ENCODE measurements around the gene LIX1. TPM values are rescaled to one million over a fixed set of nuclear protein-coding genes. Genes with fewer than 3 reads are reported as not detected.

Gene LIX1
- total RNA-seq, 1 donor from 2014 or later, result not detected

DNA sequence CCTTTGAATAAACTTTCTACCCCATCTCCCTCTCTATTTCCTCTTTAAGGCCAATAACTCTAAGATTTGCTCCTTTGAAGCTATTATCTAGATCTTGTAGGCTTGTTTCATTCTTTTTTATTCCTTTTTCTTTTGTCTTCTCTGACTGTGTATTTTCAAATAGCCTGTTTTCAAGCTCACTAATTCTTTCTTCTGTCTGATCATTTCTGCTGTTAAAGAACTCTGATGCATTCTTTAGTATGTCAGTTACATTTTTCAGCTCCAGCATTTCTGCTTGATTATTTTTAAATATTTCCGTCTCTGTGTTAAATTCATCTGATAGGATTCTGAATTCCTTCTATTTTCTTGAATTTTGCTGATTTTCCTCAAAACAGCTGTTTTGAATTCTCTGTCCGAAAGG, 15.3 kb upstream of the LIX1 start:
- intact Hi-C loops (cut with micrococcal nuclease), result no loop called here
- Histone ChIP-seq H3K27me3 (ENCODE audit: low read depth) (no peaks in the 10 kb centered on the region), H3K36me3 (peaks cover 24% of the 10 kb centered on the region), H3K27ac (replicated peaks) (no peak overlapping the region), H3K9me3 (replicated peaks) (peaks cover 22% of the 10 kb centered on the region), H3K4me3 (no peak overlapping the region), H3K4me1 (no peaks in the 10 kb centered on the region)
- DNase-seq, result no peak
- TF ChIP-seq, protein P1, sequence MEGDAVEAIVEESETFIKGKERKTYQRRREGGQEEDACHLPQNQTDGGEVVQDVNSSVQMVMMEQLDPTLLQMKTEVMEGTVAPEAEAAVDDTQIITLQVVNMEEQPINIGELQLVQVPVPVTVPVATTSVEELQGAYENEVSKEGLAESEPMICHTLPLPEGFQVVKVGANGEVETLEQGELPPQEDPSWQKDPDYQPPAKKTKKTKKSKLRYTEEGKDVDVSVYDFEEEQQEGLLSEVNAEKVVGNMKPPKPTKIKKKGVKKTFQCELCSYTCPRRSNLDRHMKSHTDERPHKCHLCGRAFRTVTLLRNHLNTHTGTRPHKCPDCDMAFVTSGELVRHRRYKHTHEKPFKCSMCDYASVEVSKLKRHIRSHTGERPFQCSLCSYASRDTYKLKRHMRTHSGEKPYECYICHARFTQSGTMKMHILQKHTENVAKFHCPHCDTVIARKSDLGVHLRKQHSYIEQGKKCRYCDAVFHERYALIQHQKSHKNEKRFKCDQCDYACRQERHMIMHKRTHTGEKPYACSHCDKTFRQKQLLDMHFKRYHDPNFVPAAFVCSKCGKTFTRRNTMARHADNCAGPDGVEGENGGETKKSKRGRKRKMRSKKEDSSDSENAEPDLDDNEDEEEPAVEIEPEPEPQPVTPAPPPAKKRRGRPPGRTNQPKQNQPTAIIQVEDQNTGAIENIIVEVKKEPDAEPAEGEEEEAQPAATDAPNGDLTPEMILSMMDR (IDR thresholded peaks at IDR 0.05; ENCODE audit: borderline replicate concordance), result no peak

DNA sequence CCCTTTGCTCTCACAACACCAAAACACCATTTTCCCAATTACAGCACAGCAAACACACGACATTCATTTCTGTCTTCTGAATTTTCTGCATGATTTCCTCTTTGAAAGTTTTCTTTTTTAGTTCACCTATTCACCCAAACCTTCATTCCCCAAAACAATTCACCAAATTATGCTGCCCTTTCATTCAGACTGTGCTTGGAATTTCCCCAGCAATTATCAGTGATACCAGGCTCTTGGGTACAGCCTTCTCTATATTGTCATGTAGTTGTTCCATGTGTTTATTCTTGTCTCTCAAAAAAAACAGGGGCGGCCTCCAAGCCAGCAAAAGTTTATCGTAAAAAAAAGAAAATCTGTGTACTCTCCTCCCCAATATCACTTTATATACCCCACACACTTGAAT, 9.0 kb upstream of the LIX1 start:
- DNase-seq, result no peak
- Histone ChIP-seq H3K27ac (replicated peaks) (no peak overlapping the region), H3K4me1 (no peaks in the 10 kb centered on the region), H3K9me3 (replicated peaks) (no peaks in the 10 kb centered on the region), H3K36me3 (no peaks in the 10 kb centered on the region), H3K4me3 (no peak overlapping the region), H3K27me3 (ENCODE audit: low read depth) (no peaks in the 10 kb centered on the region)
- TF ChIP-seq, protein P1 (IDR thresholded peaks at IDR 0.05; ENCODE audit: borderline replicate concordance), result no peak
- intact Hi-C loops (cut with micrococcal nuclease), result no loop called here

DNA sequence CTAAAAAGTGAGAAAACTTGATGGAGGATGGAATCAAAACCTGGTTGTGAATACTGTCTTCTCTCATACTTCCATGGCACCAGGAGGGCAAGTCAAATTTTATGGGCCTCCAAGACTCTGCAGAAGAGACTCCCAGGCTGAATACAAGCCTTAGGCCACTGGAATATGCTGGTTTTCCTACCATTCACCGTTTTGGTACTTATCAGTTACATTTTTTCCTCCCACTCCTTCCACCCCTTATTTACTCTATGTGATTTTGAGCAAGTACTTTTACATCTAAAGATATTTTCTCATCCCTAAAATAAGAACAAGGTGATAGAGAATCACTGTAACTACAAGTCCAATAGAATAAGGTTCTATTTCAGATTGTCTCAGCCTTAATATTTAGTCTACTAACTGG, 8.0 kb upstream of the LIX1 start:
- TF ChIP-seq, protein P1 (IDR thresholded peaks at IDR 0.05; ENCODE audit: borderline replicate concordance), result no peak
- H3K4me3 ChIP-seq, result no peak overlapping the region
- no peak overlapping the region for H3K27ac ChIP-seq (replicated peaks)
- no peaks in the 10 kb centered on the region for H3K27me3 ChIP-seq (ENCODE audit: low read depth)
- H3K9me3 ChIP-seq (replicated peaks), result no peaks in the 10 kb centered on the region
- no peaks in the 10 kb centered on the region for H3K4me1 ChIP-seq
- intact Hi-C loops (cut with micrococcal nuclease), result no loop called here
- DNase-seq, result no peak
- no peaks in the 10 kb centered on the region for H3K36me3 ChIP-seq

DNA sequence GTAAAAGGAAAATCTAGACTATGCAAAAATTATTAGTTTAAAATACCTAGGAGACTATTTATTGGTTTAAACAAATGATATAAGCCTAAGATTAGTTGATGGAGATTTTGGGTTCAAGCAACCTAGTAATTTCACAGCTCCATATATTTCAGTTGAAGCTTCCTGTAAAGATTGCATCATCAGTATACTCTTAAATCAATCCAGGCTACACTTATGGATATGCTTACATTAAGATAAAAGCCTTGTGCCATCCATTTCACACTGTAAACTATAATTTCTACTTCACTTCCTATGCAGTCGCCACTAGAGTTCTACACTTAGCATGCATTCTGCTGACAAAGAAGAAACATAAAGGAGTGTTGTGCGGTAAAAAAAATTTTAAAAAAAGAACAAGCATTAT, 7.3 kb upstream of the LIX1 start:
- intact Hi-C loops (cut with micrococcal nuclease), result no loop called here
- H3K27ac ChIP-seq (replicated peaks), result no peak overlapping the region
- H3K9me3 ChIP-seq (replicated peaks), result no peaks in the 10 kb centered on the region
- no peaks in the 10 kb centered on the region for H3K27me3 ChIP-seq (ENCODE audit: low read depth)
- TF ChIP-seq, protein P1 (IDR thresholded peaks at IDR 0.05; ENCODE audit: borderline replicate concordance), result no peak
- no peak for DNase-seq
- no peaks in the 10 kb centered on the region for H3K36me3 ChIP-seq
- H3K4me1 ChIP-seq, result no peaks in the 10 kb centered on the region
- no peak overlapping the region for H3K4me3 ChIP-seq

DNA sequence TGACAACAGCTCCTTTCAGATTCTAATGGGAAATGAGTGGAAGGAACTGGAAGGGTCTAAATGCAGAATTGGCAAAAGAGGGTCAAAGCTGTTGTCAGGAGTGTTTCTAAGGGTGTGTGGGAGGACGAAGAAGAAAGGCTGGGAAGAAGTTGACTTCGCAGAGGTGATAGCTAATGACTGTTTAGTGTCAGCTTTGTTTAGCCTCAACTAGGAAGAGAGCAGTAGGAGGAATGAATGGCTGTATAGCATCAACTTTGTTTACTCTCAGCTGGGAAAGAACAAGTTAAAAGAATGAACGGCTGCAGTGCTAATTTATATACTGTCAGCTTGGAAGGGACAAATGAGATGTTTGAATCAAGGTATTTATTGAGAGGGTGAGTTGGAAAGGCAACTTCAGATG, 5.9 kb upstream of the LIX1 start:
- Histone ChIP-seq H3K27ac (replicated peaks) (no peak overlapping the region), H3K4me3 (no peak overlapping the region), H3K27me3 (ENCODE audit: low read depth) (no peaks in the 10 kb centered on the region), H3K9me3 (replicated peaks) (no peaks in the 10 kb centered on the region), H3K36me3 (no peaks in the 10 kb centered on the region), H3K4me1 (no peaks in the 10 kb centered on the region)
- TF ChIP-seq, protein P1 (IDR thresholded peaks at IDR 0.05; ENCODE audit: borderline replicate concordance), result no peak
- intact Hi-C loops (cut with micrococcal nuclease), result no loop called here
- DNase-seq, result no peak

DNA sequence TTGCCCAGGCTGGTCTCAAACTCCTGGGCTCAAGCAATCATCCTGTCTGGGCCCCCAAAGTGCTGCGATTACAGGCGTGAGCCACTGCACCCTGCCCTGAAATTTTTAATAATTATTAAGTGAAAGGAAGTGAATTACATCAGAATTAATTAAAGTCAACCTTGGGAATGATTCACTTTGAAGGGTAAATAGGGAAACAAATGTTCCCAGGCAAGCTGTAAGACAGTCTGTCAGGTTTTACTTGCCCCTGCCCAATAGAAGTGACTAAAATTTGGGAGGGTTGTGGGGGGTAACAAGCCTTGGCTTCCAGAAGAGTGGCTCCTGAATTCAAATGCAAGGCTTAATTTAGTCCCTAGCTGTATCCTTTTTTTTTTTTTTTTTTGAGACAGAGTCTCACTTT, 1.3 kb upstream of the LIX1 start:
- Histone ChIP-seq H3K36me3 (no peaks in the 10 kb centered on the region), H3K27ac (replicated peaks) (no peak overlapping the region), H3K27me3 (ENCODE audit: low read depth) (no peaks in the 10 kb centered on the region), H3K9me3 (replicated peaks) (no peaks in the 10 kb centered on the region), H3K4me1 (peaks cover 5% of the 10 kb centered on the region), H3K4me3 (no peak overlapping the region)
- no peak for DNase-seq
- intact Hi-C loops (cut with micrococcal nuclease), result no loop called here
- TF ChIP-seq, protein P1 (IDR thresholded peaks at IDR 0.05; ENCODE audit: borderline replicate concordance), result no peak
